Measurements from ENCODE around the gene NTF3. TPM values are rescaled to one million over a fixed set of nuclear protein-coding genes. Genes with fewer than 3 reads are reported as not detected.

The NTF3 gene
- total RNA-seq, 1 donor from 2014 or later = 2.1 TPM

GRCh38 chr12:5439371-5439771, 7.5 kb downstream of the NTF3 start:
- no peak for DNase-seq (ENCODE audit: low read depth)
- TF ChIP-seq CTCF (conservative IDR thresholded peaks at IDR 0.05; ENCODE audit: low read depth, low read length) = peak; percentile 14

GRCh38 chr12:5439788-5440300, 7.9 kb downstream of the NTF3 start:
- H3K4me3 ChIP-seq (ENCODE audit: low read depth, low read length) = no peak overlapping the region
- no peak for DNase-seq (ENCODE audit: low read depth)
- TF ChIP-seq CTCF (conservative IDR thresholded peaks at IDR 0.05; ENCODE audit: low read depth, low read length) = no peak

More at GRCh38 chr12:5439371-5439771, 7.5 kb downstream of the NTF3 start:
- no peak overlapping the region for H3K4me3 ChIP-seq (ENCODE audit: low read depth, low read length)

GRCh38 chr12:5440978-5441377, 9.1 kb downstream of the NTF3 start:
- no peak for TF ChIP-seq CTCF (conservative IDR thresholded peaks at IDR 0.05; ENCODE audit: low read depth, low read length)

GRCh38 chr12:5441497-5442236, 9.8 kb downstream of the NTF3 start:
- H3K4me3 ChIP-seq (ENCODE audit: low read depth, low read length) = no peak overlapping the region
- peak; percentile 49 for DNase-seq (ENCODE audit: low read depth)
- no peak for TF ChIP-seq CTCF (conservative IDR thresholded peaks at IDR 0.05; ENCODE audit: low read depth, low read length)

More at GRCh38 chr12:5440978-5441377, 9.1 kb downstream of the NTF3 start:
- no peak for DNase-seq (ENCODE audit: low read depth)
- no peak overlapping the region for H3K4me3 ChIP-seq (ENCODE audit: low read depth, low read length)

GRCh38 chr12:5442251-5443006, 10.5 kb downstream of the NTF3 start:
- no peak for DNase-seq (ENCODE audit: low read depth)
- H3K4me3 ChIP-seq (ENCODE audit: low read depth, low read length) = no peak overlapping the region
- TF ChIP-seq CTCF (conservative IDR thresholded peaks at IDR 0.05; ENCODE audit: low read depth, low read length) = peak; percentile 69

GRCh38 chr12:5444520-5444919, 12.6 kb downstream of the NTF3 start:
- no peak for TF ChIP-seq CTCF (conservative IDR thresholded peaks at IDR 0.05; ENCODE audit: low read depth, low read length)
- DNase-seq (ENCODE audit: low read depth) = no peak
- H3K4me3 ChIP-seq (ENCODE audit: low read depth, low read length) = no peak overlapping the region
